Liver (tissue), 3 donors: ENCODE measurements around the gene NAA38.

Experiments
- EGR1 ChIP-seq, 2 donors: IDR thresholded peaks; 2 replicates each; pipeline ENCODE4 v1.6.1; 2016 to 2018; ENCODE audit warnings: antibody characterized with exemption in 2 of 2, low read depth in 2 of 2
- FOXA1 ChIP-seq: IDR thresholded peaks from 2 replicates; pipeline ENCODE4 v1.6.1; 2016; ENCODE audit warnings: antibody characterized with exemption
- TAF1 ChIP-seq: conservative IDR thresholded peaks from 2 replicates; pipeline ENCODE4 v1.6.1; 2016; ENCODE audit warnings: antibody characterized with exemption, mild to moderate bottlenecking
- TF ChIP-seq, protein P1 (sequence below): fragments of 150-350 bp; IDR thresholded peaks from 2 replicates; pipeline ENCODE4 v1.5.1; 2017; ENCODE audit warnings: improper control_type of control experiment, low read depth, low read length; ENCODE audit not compliant: missing input control
- TF ChIP-seq, protein P2 (sequence below): IDR thresholded peaks from 2 replicates; pipeline ENCODE4 v1.6.1; 2016; ENCODE audit warnings: antibody characterized with exemption
- donor health status: healthy.
- donor health status: healthy.

DNA sequence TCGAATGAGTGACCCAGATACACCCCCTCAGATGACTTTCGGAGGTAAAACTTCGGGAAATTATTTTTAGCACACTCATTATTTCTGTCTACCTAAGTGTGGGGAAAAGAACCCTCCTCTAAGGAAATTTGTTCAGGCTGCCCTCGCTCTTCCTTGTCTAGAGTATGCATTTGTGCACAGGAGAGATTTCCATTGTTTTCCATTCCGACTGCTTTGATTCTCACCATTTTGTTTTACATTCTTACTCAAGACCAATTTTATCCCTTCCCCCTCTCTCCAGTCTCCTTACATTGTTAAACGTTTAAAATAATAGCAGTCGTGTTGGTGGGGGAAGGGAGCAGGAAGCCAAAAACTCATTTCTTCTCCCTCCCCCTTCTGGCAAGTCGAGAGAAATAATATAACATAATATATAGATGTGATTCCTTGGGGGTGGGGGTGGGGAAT, 29.7 kb upstream of the NAA38 start:
- TF ChIP-seq, protein P1, sequence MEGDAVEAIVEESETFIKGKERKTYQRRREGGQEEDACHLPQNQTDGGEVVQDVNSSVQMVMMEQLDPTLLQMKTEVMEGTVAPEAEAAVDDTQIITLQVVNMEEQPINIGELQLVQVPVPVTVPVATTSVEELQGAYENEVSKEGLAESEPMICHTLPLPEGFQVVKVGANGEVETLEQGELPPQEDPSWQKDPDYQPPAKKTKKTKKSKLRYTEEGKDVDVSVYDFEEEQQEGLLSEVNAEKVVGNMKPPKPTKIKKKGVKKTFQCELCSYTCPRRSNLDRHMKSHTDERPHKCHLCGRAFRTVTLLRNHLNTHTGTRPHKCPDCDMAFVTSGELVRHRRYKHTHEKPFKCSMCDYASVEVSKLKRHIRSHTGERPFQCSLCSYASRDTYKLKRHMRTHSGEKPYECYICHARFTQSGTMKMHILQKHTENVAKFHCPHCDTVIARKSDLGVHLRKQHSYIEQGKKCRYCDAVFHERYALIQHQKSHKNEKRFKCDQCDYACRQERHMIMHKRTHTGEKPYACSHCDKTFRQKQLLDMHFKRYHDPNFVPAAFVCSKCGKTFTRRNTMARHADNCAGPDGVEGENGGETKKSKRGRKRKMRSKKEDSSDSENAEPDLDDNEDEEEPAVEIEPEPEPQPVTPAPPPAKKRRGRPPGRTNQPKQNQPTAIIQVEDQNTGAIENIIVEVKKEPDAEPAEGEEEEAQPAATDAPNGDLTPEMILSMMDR = no peak
- TF ChIP-seq TAF1 (no peak), FOXA1 (no peak), EGR1 (IDR thresholded peaks at IDR 0.05; ENCODE audit: low read depth in 2 of 2) (no peak)
- TF ChIP-seq, protein P2, sequence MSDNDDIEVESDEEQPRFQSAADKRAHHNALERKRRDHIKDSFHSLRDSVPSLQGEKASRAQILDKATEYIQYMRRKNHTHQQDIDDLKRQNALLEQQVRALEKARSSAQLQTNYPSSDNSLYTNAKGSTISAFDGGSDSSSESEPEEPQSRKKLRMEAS = no peak
